SJCRH30 (cell line): Measurements from ENCODE around the gene STON2. TPM values are rescaled to one million over a fixed set of nuclear protein-coding genes. Genes with fewer than 3 reads are reported as not detected.
A peak's percentile ranks its signal among the peaks of the same experiment; 100 is the strongest.

Experiments
- DNase-seq, 2 experiments: peaks; one replicate each; pipeline ENCODE4 v3.0.0-alpha.2; 2015 to 2020
- H3K27ac ChIP-seq: fragments of 250-450 bp; sonication (Bioruptor Pico); 2 replicates; pipeline ENCODE4 v1.5.1; 2020; ENCODE audit warnings: mild to moderate bottlenecking, moderate library complexity
- H3K27me3 ChIP-seq: fragments of 250-450 bp; sonication (Bioruptor Pico); 2 replicates; pipeline ENCODE4 v1.5.1; 2020; ENCODE audit warnings: mild to moderate bottlenecking, moderate library complexity
- H3K36me3 ChIP-seq: fragments of 250-450 bp; sonication (Bioruptor Pico); 2 replicates; pipeline ENCODE4 v1.5.1; 2020; ENCODE audit warnings: mild to moderate bottlenecking, moderate library complexity
- H3K4me1 ChIP-seq: fragments of 250-450 bp; sonication (Bioruptor Pico); 2 replicates; pipeline ENCODE4 v1.5.1; 2020; ENCODE audit warnings: mild to moderate bottlenecking, moderate library complexity
- H3K4me3 ChIP-seq: fragments of 250-450 bp; sonication (Bioruptor Pico); 2 replicates; pipeline ENCODE4 v1.5.1; 2020; ENCODE audit warnings: mild to moderate bottlenecking, moderate library complexity
- H3K9me3 ChIP-seq: fragments of 250-450 bp; sonication (Bioruptor Pico); replicated peaks from 2 replicates; pipeline ENCODE4 v1.5.1; 2020; ENCODE audit warnings: mild to moderate bottlenecking, moderate library complexity
- total RNA-seq: library from RNA; depleted of rRNA; stranded (reverse); fragments of >200 nt; shearing (Covaris generic); gene quantifications from 2 replicates; pipeline ENCODE4 v1.2.3, GENCODE V29; 2014

Gene STON2
- total RNA-seq, 1 experiment from 2014 or later, result 26.2 TPM

- Histone ChIP-seq H3K4me3 (no peak overlapping the region), H3K4me1 (no peaks in the 10 kb centered on the region), H3K36me3 (no peaks in the 10 kb centered on the region), H3K9me3 (no peaks in the 10 kb centered on the region; the same call in 1 of the 2 replicates), H3K27me3 (no peaks in the 10 kb centered on the region), H3K27ac (no peak overlapping the region)
- DNase-seq, result no peak
Observed at GRCh38 chr14:81342850-81343580, 57.1 kb downstream of the STON2 start.

DNA sequence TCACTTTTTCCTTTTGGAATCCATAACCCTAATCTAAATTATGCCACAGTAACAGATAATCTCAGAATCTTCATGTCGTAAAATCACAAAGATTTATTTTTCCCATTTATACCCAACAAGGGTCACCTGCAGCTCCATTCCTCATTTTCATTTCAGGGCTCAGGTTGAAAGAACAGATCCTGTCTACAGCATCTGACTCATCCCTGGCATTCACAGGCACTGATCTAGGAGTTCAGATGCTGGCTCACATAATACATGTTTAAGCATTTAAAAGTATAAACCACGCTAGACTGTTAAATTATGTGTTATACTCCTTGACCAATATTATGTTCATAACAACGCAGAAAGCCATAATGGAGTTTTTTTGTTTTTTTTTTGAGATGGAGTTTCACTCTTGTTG lies 58.3 kb downstream of the STON2 start:
- Histone ChIP-seq H3K27ac (no peak overlapping the region), H3K36me3 (no peaks in the 10 kb centered on the region), H3K4me1 (no peaks in the 10 kb centered on the region), H3K9me3 (no peaks in the 10 kb centered on the region; the same call in 1 of the 2 replicates), H3K4me3 (no peak overlapping the region), H3K27me3 (no peaks in the 10 kb centered on the region)
- DNase-seq, result no peak

GRCh38 chr14:81341370-81341769 lies 58.8 kb downstream of the STON2 start:
- Histone ChIP-seq H3K36me3 (no peaks in the 10 kb centered on the region), H3K27me3 (no peaks in the 10 kb centered on the region), H3K27ac (no peak overlapping the region), H3K4me3 (no peak overlapping the region), H3K9me3 (no peaks in the 10 kb centered on the region; the same call in 1 of the 2 replicates), H3K4me1 (no peaks in the 10 kb centered on the region)
- DNase-seq, result no peak

DNA sequence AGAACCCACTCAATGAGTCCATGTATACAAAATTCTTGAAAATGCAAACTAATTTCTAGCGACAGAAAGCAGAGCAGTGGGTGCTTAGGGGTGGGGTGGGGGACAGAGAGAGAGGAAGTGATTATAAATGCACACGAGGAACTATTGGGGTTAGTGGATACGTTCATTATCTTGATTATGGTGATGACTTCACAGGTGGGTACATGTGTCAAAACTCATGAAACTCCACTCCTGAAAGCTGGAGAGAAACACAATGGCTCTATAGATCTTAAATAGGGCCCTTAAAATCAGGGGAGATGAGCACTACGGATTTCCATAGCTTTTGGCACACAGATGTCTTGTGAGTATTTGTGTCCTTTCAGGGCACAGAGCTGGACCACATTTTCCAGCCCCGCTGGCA lies 59.9 kb downstream of the STON2 start:
- DNase-seq, result no peak
- Histone ChIP-seq H3K4me1 (no peaks in the 10 kb centered on the region), H3K4me3 (no peak overlapping the region), H3K9me3 (no peaks in the 10 kb centered on the region; the same call in none of the 2 replicates), H3K36me3 (no peaks in the 10 kb centered on the region), H3K27ac (no peak overlapping the region), H3K27me3 (no peaks in the 10 kb centered on the region)

GRCh38 chr14:81337073-81337472 lies 63.1 kb downstream of the STON2 start:
- no peak for DNase-seq
- Histone ChIP-seq H3K4me1 (no peaks in the 10 kb centered on the region), H3K4me3 (no peak overlapping the region), H3K36me3 (no peaks in the 10 kb centered on the region), H3K27ac (no peak overlapping the region), H3K9me3 (no peaks in the 10 kb centered on the region; the same call in 1 of the 2 replicates), H3K27me3 (no peaks in the 10 kb centered on the region)

DNA sequence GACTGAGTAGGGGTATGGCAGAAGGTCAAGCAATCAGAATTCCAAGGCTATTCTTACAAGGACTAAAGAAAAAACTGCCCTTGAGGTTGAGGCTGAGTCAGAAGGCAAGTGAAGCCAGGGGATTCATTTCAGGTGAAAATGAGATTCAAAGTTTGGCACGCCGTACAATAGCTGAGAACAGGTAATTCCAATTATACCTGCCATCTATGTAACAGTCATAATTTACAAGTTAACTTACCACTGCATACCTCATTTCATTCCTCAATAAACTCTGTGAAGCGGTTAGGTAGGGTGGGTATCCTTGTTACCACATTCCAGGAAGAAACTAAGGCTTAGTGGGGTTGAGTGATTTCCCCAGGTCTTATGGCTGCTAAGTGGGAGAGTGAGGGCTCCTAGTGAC lies 64.1 kb downstream of the STON2 start:
- DNase-seq, result no peak
- no peaks in the 10 kb centered on the region for H3K27me3 ChIP-seq

DNA sequence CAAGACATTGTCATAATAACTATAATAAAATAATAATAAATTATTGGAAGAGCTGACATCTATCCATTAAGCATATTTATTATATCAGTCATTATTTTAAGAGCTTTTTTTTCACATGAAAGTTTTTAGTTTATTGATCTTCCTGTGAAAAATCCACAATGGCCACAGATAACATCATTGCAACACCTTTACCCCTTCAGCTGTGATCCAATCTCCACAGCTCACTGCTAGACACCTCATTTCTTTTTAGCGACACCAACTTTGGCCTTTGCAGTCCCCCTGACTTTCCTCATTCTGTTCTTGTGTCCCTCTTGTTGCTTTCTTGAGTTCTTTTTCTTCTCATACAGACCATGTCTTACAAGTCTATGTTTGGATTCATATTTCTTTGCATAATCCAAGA lies 67.4 kb downstream of the STON2 start:
- Histone ChIP-seq H3K36me3 (no peaks in the 10 kb centered on the region), H3K9me3 (no peaks in the 10 kb centered on the region; the same call in 1 of the 2 replicates), H3K27ac (no peak overlapping the region), H3K4me1 (no peaks in the 10 kb centered on the region), H3K27me3 (no peaks in the 10 kb centered on the region), H3K4me3 (no peak overlapping the region)
- no peak for DNase-seq

More for the DNA sequence above, 64.1 kb downstream of the STON2 start:
- H3K27ac ChIP-seq, result no peak overlapping the region
- H3K4me3 ChIP-seq, result no peak overlapping the region
- H3K9me3 ChIP-seq, result no peaks in the 10 kb centered on the region; the same call in 1 of the 2 replicates
- H3K4me1 ChIP-seq, result no peaks in the 10 kb centered on the region
- H3K36me3 ChIP-seq, result no peaks in the 10 kb centered on the region

- Histone ChIP-seq H3K9me3 (no peaks in the 10 kb centered on the region; the same call in 1 of the 2 replicates), H3K27me3 (no peaks in the 10 kb centered on the region), H3K27ac (no peak overlapping the region), H3K4me3 (no peak overlapping the region), H3K36me3 (no peaks in the 10 kb centered on the region), H3K4me1 (no peaks in the 10 kb centered on the region)
- DNase-seq, result no peak
Observed at GRCh38 chr14:81331229-81332021, 68.7 kb downstream of the STON2 start.

DNA sequence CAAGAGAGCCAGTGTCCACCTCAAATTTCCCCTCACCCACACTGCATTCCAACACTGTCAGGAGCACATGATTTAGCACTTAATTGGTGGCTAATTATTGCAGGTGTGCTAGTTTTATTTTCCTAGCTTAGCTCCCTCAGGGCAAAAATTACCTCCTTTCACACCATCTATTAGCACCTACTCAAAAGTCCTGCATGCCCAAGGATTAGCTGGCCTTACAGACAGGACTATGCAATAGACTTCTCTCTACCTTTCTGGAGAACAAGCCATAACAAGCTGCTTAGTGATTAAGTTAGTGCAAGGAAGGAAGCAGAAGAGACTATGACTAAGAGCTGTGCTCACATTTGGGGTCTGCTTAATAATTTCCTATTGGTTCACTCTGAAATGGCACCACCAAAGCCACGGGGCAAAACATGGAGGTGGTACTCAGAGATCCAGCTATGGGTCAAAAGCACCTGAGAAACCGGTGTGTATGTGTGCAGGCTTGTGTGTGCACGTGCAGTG lies 69.5 kb downstream of the STON2 start:
- no peak for DNase-seq
- Histone ChIP-seq H3K4me1 (no peaks in the 10 kb centered on the region), H3K4me3 (no peak overlapping the region), H3K27ac (no peak overlapping the region), H3K36me3 (no peaks in the 10 kb centered on the region), H3K9me3 (no peaks in the 10 kb centered on the region; the same call in 1 of the 2 replicates), H3K27me3 (no peaks in the 10 kb centered on the region)

GRCh38 chr14:81329640-81330381 lies 70.3 kb downstream of the STON2 start:
- Histone ChIP-seq H3K27me3 (no peaks in the 10 kb centered on the region), H3K27ac (no peak overlapping the region), H3K4me3 (no peak overlapping the region), H3K4me1 (no peaks in the 10 kb centered on the region), H3K36me3 (no peaks in the 10 kb centered on the region), H3K9me3 (no peaks in the 10 kb centered on the region)
- DNase-seq, result no peak

DNA sequence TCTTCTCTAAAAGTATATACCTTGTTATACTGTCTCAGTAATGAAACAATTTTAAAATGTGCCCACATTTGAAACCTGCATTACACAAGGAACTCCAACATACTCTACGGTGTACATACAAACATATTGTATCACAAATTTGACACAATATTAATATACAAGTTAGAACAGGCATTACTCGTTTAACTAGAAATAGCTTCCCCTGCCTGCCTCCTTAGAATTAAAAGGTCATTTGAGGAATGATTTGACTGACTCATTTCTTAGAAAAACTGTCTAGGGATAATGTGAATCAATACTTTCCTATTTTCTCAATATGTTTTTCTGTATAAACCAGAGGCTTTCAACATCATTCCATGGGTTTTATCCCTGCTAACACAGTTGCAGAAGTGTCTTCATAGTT lies 73.7 kb downstream of the STON2 start:
- no peak for DNase-seq
- no peak overlapping the region for H3K27ac ChIP-seq
- no peaks in the 10 kb centered on the region for H3K9me3 ChIP-seq
- no peaks in the 10 kb centered on the region for H3K27me3 ChIP-seq
- H3K4me3 ChIP-seq, result no peak overlapping the region
- H3K36me3 ChIP-seq, result no peaks in the 10 kb centered on the region
- H3K4me1 ChIP-seq, result no peaks in the 10 kb centered on the region

GRCh38 chr14:81324011-81324410 lies 76.1 kb downstream of the STON2 start:
- Histone ChIP-seq H3K36me3 (no peaks in the 10 kb centered on the region; the same call in 1 of the 2 replicates), H3K4me1 (no peaks in the 10 kb centered on the region), H3K27me3 (no peaks in the 10 kb centered on the region), H3K4me3 (peak overlapping the region; percentile 48), H3K27ac (peak overlapping the region; percentile 32; the same call in 1 of the 2 replicates), H3K9me3 (no peaks in the 10 kb centered on the region)
- peak; percentile 18 to 19 for DNase-seq

DNA sequence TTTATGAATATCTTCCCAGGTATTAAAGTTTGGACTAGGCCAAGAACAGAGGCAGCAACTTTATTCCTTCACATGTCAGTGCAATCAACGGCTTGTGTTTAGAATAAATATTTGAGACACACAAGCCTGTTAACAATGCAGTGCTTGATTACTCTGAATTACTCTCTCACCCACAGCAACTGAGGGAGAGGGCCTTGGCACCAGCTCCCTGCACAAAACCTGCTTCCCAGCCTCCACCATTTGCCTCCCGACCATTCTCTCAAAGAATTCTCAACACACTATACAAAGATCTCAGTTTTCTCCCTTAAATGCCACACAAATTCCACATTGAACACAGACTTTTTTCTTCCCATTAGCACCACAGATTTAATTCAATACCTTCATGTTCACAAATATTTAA lies 77.0 kb downstream of the STON2 start:
- Histone ChIP-seq H3K4me1 (no peaks in the 10 kb centered on the region), H3K36me3 (no peaks in the 10 kb centered on the region; the same call in 1 of the 2 replicates), H3K9me3 (no peaks in the 10 kb centered on the region), H3K27ac (no peak overlapping the region), H3K27me3 (no peaks in the 10 kb centered on the region), H3K4me3 (no peak overlapping the region; the same call in 1 of the 2 replicates)
- DNase-seq, result no peak

- no peaks in the 10 kb centered on the region for H3K27me3 ChIP-seq
- no peaks in the 10 kb centered on the region for H3K9me3 ChIP-seq
- DNase-seq, result no peak
- no peak overlapping the region for H3K27ac ChIP-seq
- H3K36me3 ChIP-seq, result no peaks in the 10 kb centered on the region; the same call in 1 of the 2 replicates
- H3K4me1 ChIP-seq, result no peaks in the 10 kb centered on the region
- H3K4me3 ChIP-seq, result no peak overlapping the region
Observed at GRCh38 chr14:81319946-81320345, 80.2 kb downstream of the STON2 start.
